GM23338 (cell line): ENCODE measurements around the gene TMEM178B. TPM values are rescaled to one million over a fixed set of nuclear protein-coding genes. Genes with fewer than 3 reads are reported as not detected.

Source experiments
- ATAC-seq: fragments of 200-7000 bp; cut with Tn5 transposase; 3 replicates; pipeline ENCODE4 v1.9.1; 2020
- DNase-seq: peaks from one replicate; pipeline ENCODE4 v3.0.0-alpha.2; 2015; ENCODE audit warnings: low spot score
- H2AFZ ChIP-seq: fragments of 200-600 bp; sonication (generic); 2 replicates; pipeline ENCODE4 v1.8.0; 2016; ENCODE audit warnings: antibody characterized with exemption, mild to moderate bottlenecking, moderate library complexity
- H3F3A ChIP-seq: fragments of 200-600 bp; sonication (generic); replicated peaks from 2 replicates; pipeline ENCODE4 v1.8.0; 2017; ENCODE audit warnings: antibody characterized with exemption, mixed run types, low read depth
- H3K27ac ChIP-seq: fragments of 200-600 bp; sonication (generic); 2 replicates; pipeline ENCODE4 v1.6.1; 2016; ENCODE audit warnings: low read depth
- H3K27me3 ChIP-seq: fragments of 200-600 bp; sonication (generic); 2 replicates; pipeline ENCODE4 v1.8.0; 2016; ENCODE audit warnings: mild to moderate bottlenecking, mixed run types, moderate library complexity; ENCODE audit not compliant: insufficient read depth
- H3K36me3 ChIP-seq: fragments of 200-600 bp; sonication (generic); 2 replicates; pipeline ENCODE4 v1.8.0; 2016; ENCODE audit warnings: mild to moderate bottlenecking; ENCODE audit not compliant: insufficient read depth
- H3K4me1 ChIP-seq: fragments of 200-600 bp; sonication (generic); 2 replicates; pipeline ENCODE4 v1.8.0; 2016; ENCODE audit warnings: mild to moderate bottlenecking, moderate library complexity; ENCODE audit not compliant: insufficient read depth
- H3K4me2 ChIP-seq: fragments of 200-600 bp; sonication (generic); 2 replicates; pipeline ENCODE4 v1.7.1; 2017; ENCODE audit warnings: mixed run types
- H3K4me3 ChIP-seq: fragments of 200-600 bp; sonication (generic); 2 replicates; pipeline ENCODE4 v1.6.1; 2016; ENCODE audit warnings: mixed run types
- H3K79me2 ChIP-seq: fragments of 200-600 bp; sonication (generic); replicated peaks from 2 replicates; pipeline ENCODE4 v1.8.0; 2017; ENCODE audit warnings: mild to moderate bottlenecking; ENCODE audit not compliant: insufficient read depth
- H3K9me2 ChIP-seq: fragments of 200-600 bp; sonication (generic); 2 replicates; pipeline ENCODE4 v1.8.0; 2017; ENCODE audit not compliant: insufficient read depth
- H4K20me1 ChIP-seq: fragments of 200-600 bp; sonication (generic); replicated peaks from 2 replicates; pipeline ENCODE4 v1.8.0; 2017; ENCODE audit warnings: mild to moderate bottlenecking; ENCODE audit not compliant: insufficient read depth
- H3K27ac Mint-ChIP-seq: 2 replicates; pipeline ENCODE4 v1.8.0; 2020; ENCODE audit warnings: inconsistent platforms, mild to moderate bottlenecking, moderate library complexity, mixed read lengths
- H3K27me3 Mint-ChIP-seq: 3 replicates; pipeline ENCODE4 v1.8.0; 2022; ENCODE audit warnings: low read depth, mild to moderate bottlenecking, moderate library complexity, mixed read lengths, inconsistent platforms; ENCODE audit not compliant: insufficient read depth, poor library complexity
- H3K36me3 Mint-ChIP-seq: 3 replicates; pipeline ENCODE4 v1.8.0; 2021; ENCODE audit warnings: low read depth, mild to moderate bottlenecking, inconsistent platforms, moderate library complexity, mixed read lengths
- H3K4me1 Mint-ChIP-seq: 3 replicates; pipeline ENCODE4 v1.8.0; 2020; ENCODE audit warnings: mild to moderate bottlenecking, inconsistent platforms, mixed read lengths
- H3K4me3 Mint-ChIP-seq: 3 replicates; pipeline ENCODE4 v1.8.0; 2021; ENCODE audit warnings: moderate library complexity, mild to moderate bottlenecking, inconsistent platforms, mixed read lengths
- H3K9me3 Mint-ChIP-seq: 3 replicates; pipeline ENCODE4 v1.8.0; 2020; ENCODE audit warnings: moderate library complexity, mild to moderate bottlenecking, inconsistent platforms, mixed read lengths
- CREB1 ChIP-seq: fragments of 250-450 bp; sonication (Bioruptor Pico); IDR thresholded peaks from 2 replicates; pipeline ENCODE4 v1.5.0; 2020; ENCODE audit warnings: low read depth, mild to moderate bottlenecking, moderate library complexity
- CTCF ChIP-seq, 2 experiments: fragments of 200-600 bp in 1 of 2; sonication (generic) in 1 of 2; conservative IDR thresholded peaks; 2 replicates each; pipeline versions ENCODE4 v1.5.1 to v1.6.1; 2016 to 2017; ENCODE audit warnings: antibody characterized with exemption in 2 of 2, low read depth in 2 of 2, mild to moderate bottlenecking in 2 of 2, moderate library complexity in 1 of 2
- EZH2phosphoT487 ChIP-seq: fragments of 200-600 bp; sonication (generic); IDR thresholded peaks from one replicate; pipeline ENCODE4 v1.8.1; 2018; ENCODE audit warnings: antibody characterized with exemption; ENCODE audit not compliant: unreplicated experiment
- JUNB ChIP-seq: IDR thresholded peaks from one replicate; pipeline ENCODE4 v1.6.1; 2016; ENCODE audit warnings: antibody characterized with exemption; ENCODE audit not compliant: unreplicated experiment
- NANOG ChIP-seq: IDR thresholded peaks from 2 replicates; pipeline ENCODE4 v1.6.1; 2016; ENCODE audit warnings: antibody characterized with exemption, borderline replicate concordance
- POLR2AphosphoS5 ChIP-seq: IDR thresholded peaks from 2 replicates; pipeline ENCODE4 v1.6.1; 2016; ENCODE audit warnings: antibody characterized with exemption, low read depth
- REST ChIP-seq: IDR thresholded peaks from one replicate; pipeline ENCODE4 v1.6.1; 2018; ENCODE audit warnings: antibody characterized with exemption; ENCODE audit not compliant: unreplicated experiment
- STAT1 ChIP-seq: IDR thresholded peaks from one replicate; pipeline ENCODE4 v1.6.1; 2016; ENCODE audit warnings: antibody characterized with exemption; ENCODE audit not compliant: unreplicated experiment
- ZNF114 ChIP-seq: fragments of 250-450 bp; sonication (Bioruptor Pico); IDR thresholded peaks from 2 replicates; pipeline ENCODE4 v1.5.0; 2020; ENCODE audit warnings: mild to moderate bottlenecking, moderate library complexity
- ZNF331 ChIP-seq: fragments of 250-450 bp; sonication (Bioruptor Pico); IDR thresholded peaks from 2 replicates; pipeline ENCODE4 v1.5.0; 2020; ENCODE audit warnings: low read depth, mild to moderate bottlenecking, moderate library complexity
- ZNF462 ChIP-seq: fragments of 250-450 bp; sonication (Bioruptor Pico); IDR thresholded peaks from 2 replicates; pipeline ENCODE4 v1.5.0; 2020; ENCODE audit warnings: mild to moderate bottlenecking, moderate library complexity
- polyA plus RNA-seq: library from polyadenylated mRNA; unstranded; fragments of >200 nt; fragmentation: Nextera tagmentation; extraction: Ambion mirVana; gene quantifications from 2 replicates; pipeline ENCODE4 v1.2.1, GENCODE V29; 2016
- total RNA-seq: library from RNA; depleted of rRNA; stranded (reverse); fragments of >200 nt; shearing (Covaris generic); gene quantifications from 2 replicates; pipeline ENCODE4 v1.2.3, GENCODE V29; 2014

Gene TMEM178B
- total and polyA plus RNA-seq, 2 experiments from 2014 or later: 4.9 to 15.6 TPM

GRCh38 chr7:141160246-141160860 lies 86.5 kb downstream of the TMEM178B start:
- H3K27ac ChIP-seq: no peak overlapping the region
- H3K4me1 ChIP-seq: 0 out of 2 replicates have a peak, but pooled peaks cover 3% of the 10 kb centered on the region
- Mint-ChIP-seq H3K4me1 (peaks cover 8% of the 10 kb centered on the region; the same call in 1 of the 3 replicates), H3K4me3 (no peak overlapping the region), H3K36me3 (peaks cover 7% of the 10 kb centered on the region; the same call in 2 of the 3 replicates), H3K27me3 (peaks cover 6% of the 10 kb centered on the region), H3K9me3 (no peaks in the 10 kb centered on the region), H3K27ac (no peak overlapping the region)
- H4K20me1 ChIP-seq: no peaks in the 10 kb centered on the region; the same call in 1 of the 2 replicates
- no peak overlapping the region for H3K4me2 ChIP-seq
- TF ChIP-seq ZNF114 (no peak), EZH2phosphoT487 (no peak), JUNB (no peak), NANOG (no peak), POLR2AphosphoS5 (no peak), ZNF331 (CRISPR knock-in tag) (no peak), CREB1 (CRISPR knock-in tag) (no peak), CTCF (conservative IDR thresholded peaks at IDR 0.05; ENCODE audit: low read depth in 2 of 2) (no peak), REST (no peak), STAT1 (no peak), ZNF462 (CRISPR knock-in tag) (no peak)
- ATAC-seq (no peak), DNase-seq (no peak)
- H3K4me3 ChIP-seq: no peak overlapping the region
- H3F3A ChIP-seq: no peaks in the 10 kb centered on the region
- H3K79me2 ChIP-seq: no peaks in the 10 kb centered on the region
- no peaks in the 10 kb centered on the region for H3K36me3 ChIP-seq
- H2AFZ ChIP-seq: no peak overlapping the region
- no peaks in the 10 kb centered on the region for H3K27me3 ChIP-seq
- H3K9me2 ChIP-seq: no peaks in the 10 kb centered on the region
